Activated CD4-positive, alpha-beta T cell treated with anti-CD3 and anti-CD28 coated beads, Interleukin-2, amount 50 U/mL, for 4 hours (primary cell): Measurements from ENCODE around the gene CIC.

ENCODE experiments used
- DNase-seq, 2 experiments: peaks; one replicate each; pipeline ENCODE4 v3.0.0-alpha.2; 2020

Gene CIC

GRCh38 chr19:42244347-42245220, 24.5 kb upstream of the CIC start:
- DNase-seq: peak; percentile 88 to 89

- DNase-seq: no peak
Measured at GRCh38 chr19:42245231-42245630, 23.8 kb upstream of the CIC start.

- no peak for DNase-seq
Measured at GRCh38 chr19:42246143-42246921, 22.7 kb upstream of the CIC start.

GRCh38 chr19:42246922-42247639, 22.0 kb upstream of the CIC start:
- no peak for DNase-seq

GRCh38 chr19:42247640-42248199, 21.3 kb upstream of the CIC start:
- DNase-seq: no peak

- no peak for DNase-seq
Measured at GRCh38 chr19:42248270-42249148, 20.5 kb upstream of the CIC start.

- DNase-seq: no peak
Measured at GRCh38 chr19:42249149-42249750, 19.8 kb upstream of the CIC start.

- DNase-seq: no peak
Measured at GRCh38 chr19:42249769-42250168, 19.3 kb upstream of the CIC start.

GRCh38 chr19:42250183-42250665, 18.8 kb upstream of the CIC start:
- no peak for DNase-seq

GRCh38 chr19:42250666-42251531, 18.2 kb upstream of the CIC start:
- DNase-seq: no peak

- DNase-seq: no peak
Measured at GRCh38 chr19:42251572-42252358, 17.3 kb upstream of the CIC start.

GRCh38 chr19:42252365-42253244, 16.4 kb upstream of the CIC start:
- no peak for DNase-seq

- DNase-seq: peak; percentile 52
Measured at GRCh38 chr19:42253245-42254088, 15.6 kb upstream of the CIC start.

GRCh38 chr19:42254089-42254849, 14.8 kb upstream of the CIC start:
- peak; percentile 73 to 79 for DNase-seq

- DNase-seq: peak; percentile 89 to 90
Measured at GRCh38 chr19:42254850-42255765, 13.9 kb upstream of the CIC start, which contains the start of gene ERF. Gene ERF, minus strand, starts transcription at chr19:42255128. Its CDS starts 129 bp downstream, at chr19:42254999.
